ENCODE results near the gene MLLT6. TPM values are rescaled to one million over a fixed set of nuclear protein-coding genes. Genes with fewer than 3 reads are reported as not detected.

MLLT6 gene
- total and polyA plus RNA-seq, 2 of the 13 experiments (the other 11 are each of a cell fraction or from before 2014, with no cell fraction given) = 50.7 to 69.5 TPM

DNA sequence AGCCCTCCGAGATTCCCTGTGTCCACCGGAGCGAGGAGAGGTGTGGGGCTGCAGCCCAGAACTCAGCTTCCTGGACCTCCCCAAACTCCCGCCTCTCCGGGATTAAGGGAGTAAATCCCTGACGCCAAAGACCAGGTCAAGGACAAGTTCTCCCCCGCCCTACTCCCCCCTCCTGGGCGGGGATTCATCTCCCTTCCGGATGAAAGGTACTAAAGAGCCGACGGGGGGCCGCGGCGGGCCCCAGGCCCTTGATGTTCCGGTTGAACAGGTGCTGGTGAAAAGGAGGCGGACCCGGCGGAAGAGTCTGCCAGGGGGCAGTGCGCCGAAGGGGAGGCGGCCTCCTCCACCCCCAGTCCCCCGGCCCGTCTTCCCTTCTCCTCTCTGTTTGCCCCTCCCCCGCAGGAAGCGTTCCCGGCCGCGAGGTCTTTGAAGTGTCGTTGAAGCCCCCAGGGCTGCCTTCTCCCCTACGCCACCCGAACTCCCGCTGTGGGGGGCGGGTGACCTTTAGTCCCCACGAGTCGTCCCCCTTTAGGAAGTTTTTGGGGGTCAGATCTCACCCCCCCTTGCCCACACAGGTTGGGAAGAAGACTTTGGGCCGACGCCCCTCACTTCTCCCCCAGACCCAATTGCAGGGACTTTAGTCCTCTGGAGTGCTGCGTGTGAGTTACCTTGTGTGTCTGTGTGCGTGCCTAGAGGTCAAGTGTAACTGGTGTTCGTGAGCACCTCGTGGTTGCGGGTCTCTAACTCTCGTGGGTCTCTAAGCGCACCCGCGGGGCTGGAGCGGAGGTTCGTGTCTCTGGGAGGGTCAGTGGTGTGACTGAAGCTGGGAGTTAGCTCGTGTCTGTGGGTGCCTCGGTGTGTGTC is 1.1 kb upstream of the MLLT6 start (continued):
- TF ChIP-seq, protein P1, sequence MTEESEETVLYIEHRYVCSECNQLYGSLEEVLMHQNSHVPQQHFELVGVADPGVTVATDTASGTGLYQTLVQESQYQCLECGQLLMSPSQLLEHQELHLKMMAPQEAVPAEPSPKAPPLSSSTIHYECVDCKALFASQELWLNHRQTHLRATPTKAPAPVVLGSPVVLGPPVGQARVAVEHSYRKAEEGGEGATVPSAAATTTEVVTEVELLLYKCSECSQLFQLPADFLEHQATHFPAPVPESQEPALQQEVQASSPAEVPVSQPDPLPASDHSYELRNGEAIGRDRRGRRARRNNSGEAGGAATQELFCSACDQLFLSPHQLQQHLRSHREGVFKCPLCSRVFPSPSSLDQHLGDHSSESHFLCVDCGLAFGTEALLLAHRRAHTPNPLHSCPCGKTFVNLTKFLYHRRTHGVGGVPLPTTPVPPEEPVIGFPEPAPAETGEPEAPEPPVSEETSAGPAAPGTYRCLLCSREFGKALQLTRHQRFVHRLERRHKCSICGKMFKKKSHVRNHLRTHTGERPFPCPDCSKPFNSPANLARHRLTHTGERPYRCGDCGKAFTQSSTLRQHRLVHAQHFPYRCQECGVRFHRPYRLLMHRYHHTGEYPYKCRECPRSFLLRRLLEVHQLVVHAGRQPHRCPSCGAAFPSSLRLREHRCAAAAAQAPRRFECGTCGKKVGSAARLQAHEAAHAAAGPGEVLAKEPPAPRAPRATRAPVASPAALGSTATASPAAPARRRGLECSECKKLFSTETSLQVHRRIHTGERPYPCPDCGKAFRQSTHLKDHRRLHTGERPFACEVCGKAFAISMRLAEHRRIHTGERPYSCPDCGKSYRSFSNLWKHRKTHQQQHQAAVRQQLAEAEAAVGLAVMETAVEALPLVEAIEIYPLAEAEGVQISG (CRISPR knock-in tag; IDR thresholded peaks at IDR 0.05) = peak; percentile 91
- TF ChIP-seq ZNF101 (CRISPR knock-in tag; IDR thresholded peaks at IDR 0.05; ENCODE audit: borderline replicate concordance, low read depth) = no peak
- TF ChIP-seq JUNB (CRISPR knock-in tag; IDR thresholded peaks at IDR 0.05; ENCODE audit: borderline replicate concordance) = peak; percentile 42; the same call in 1 of the 2 replicates
- TF ChIP-seq ZNF572 (CRISPR knock-in tag; IDR thresholded peaks at IDR 0.05) = no peak; the same call in 1 of the 2 replicates
- TF ChIP-seq ZNF768 (CRISPR knock-in tag; IDR thresholded peaks at IDR 0.05) = peak; percentile 61; the same call in 1 of the 2 replicates
- no peak; the same call in 1 of the 2 replicates for TF ChIP-seq FUBP1 (CRISPR knock-in tag; IDR thresholded peaks at IDR 0.05; ENCODE audit: borderline replicate concordance)
- peak; percentile 79 for TF ChIP-seq SPEN (CRISPR knock-in tag; IDR thresholded peaks at IDR 0.05; ENCODE audit: low read depth)
- TF ChIP-seq SNAPC2 (CRISPR knock-in tag; IDR thresholded peaks at IDR 0.05) = peak; percentile 78
- TF ChIP-seq ZBTB49 (CRISPR knock-in tag; IDR thresholded peaks at IDR 0.05; ENCODE audit: borderline replicate concordance) = 0 out of 2 replicates have a peak, but pooled peaks have one; percentile 24
- peak; percentile 88 for TF ChIP-seq MYC (CRISPR knock-in tag; IDR thresholded peaks at IDR 0.05; ENCODE audit: borderline replicate concordance)
- peak; percentile 81; the same call in 1 of the 2 replicates for TF ChIP-seq ZNF232 (CRISPR knock-in tag; IDR thresholded peaks at IDR 0.05; ENCODE audit: borderline replicate concordance)
- no peak for TF ChIP-seq KAT2B (IDR thresholded peaks at IDR 0.05; ENCODE audit: borderline replicate concordance, low read depth, low read length)
- TF ChIP-seq, protein P2, sequence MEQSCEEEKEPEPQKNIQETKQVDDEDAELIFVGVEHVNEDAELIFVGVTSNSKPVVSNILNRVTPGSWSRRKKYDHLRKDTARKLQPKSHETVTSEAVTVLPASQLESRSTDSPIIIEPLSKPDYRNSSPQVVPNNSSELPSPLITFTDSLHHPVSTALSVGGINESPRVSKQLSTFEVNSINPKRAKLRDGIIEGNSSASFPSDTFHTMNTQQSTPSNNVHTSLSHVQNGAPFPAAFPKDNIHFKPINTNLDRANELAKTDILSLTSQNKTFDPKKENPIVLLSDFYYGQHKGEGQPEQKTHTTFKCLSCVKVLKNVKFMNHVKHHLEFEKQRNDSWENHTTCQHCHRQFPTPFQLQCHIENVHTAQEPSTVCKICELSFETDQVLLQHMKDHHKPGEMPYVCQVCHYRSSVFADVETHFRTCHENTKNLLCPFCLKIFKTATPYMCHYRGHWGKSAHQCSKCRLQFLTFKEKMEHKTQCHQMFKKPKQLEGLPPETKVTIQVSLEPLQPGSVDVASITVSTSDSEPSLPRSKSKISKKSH (CRISPR knock-in tag; IDR thresholded peaks at IDR 0.05; ENCODE audit: borderline replicate concordance) = peak; percentile 89
- TF ChIP-seq HNF4G (IDR thresholded peaks at IDR 0.05; ENCODE audit: borderline replicate concordance, low read depth, low read length) = peak; percentile 86
- peak; percentile 28; the same call in 1 of the 2 replicates for TF ChIP-seq HNF4G (CRISPR knock-in tag; IDR thresholded peaks at IDR 0.05; ENCODE audit: borderline replicate concordance, low read depth)
- TF ChIP-seq ZNF343 (CRISPR knock-in tag; IDR thresholded peaks at IDR 0.05) = peak; percentile 59; the same call in 1 of the 2 replicates
- no peak for TF ChIP-seq REXO4 (CRISPR knock-in tag; IDR thresholded peaks at IDR 0.05; ENCODE audit: borderline replicate concordance)
- peak; percentile 61; the same call in 1 of the 2 replicates for TF ChIP-seq GTF2F1 (IDR thresholded peaks at IDR 0.05; ENCODE audit: low read length)
- TF ChIP-seq FOXK2 (IDR thresholded peaks at IDR 0.05) = no peak
- no peak for TF ChIP-seq HDAC6 (IDR thresholded peaks at IDR 0.05; ENCODE audit: low read depth, low read length)

All from HepG2 (cell line).